Breast epithelium (tissue), 3 donors: ENCODE results near the gene PPP2CA.

Experiments
- POLR2AphosphoS5 ChIP-seq, 3 donors: sonication (generic); formaldehyde crosslinking; IDR thresholded peaks; one replicate each; pipeline ENCODE4 v1.6.1; 2017; ENCODE audit warnings: antibody characterized with exemption in 3 of 3
- TF ChIP-seq, protein P1 (sequence below), 3 donors: fragments of 450-650 bp; IDR thresholded peaks; one replicate each; pipeline ENCODE4 v1.5.1; 2016 to 2017; ENCODE audit warnings: antibody characterized with exemption in 3 of 3, mild to moderate bottlenecking in 3 of 3, moderate library complexity in 3 of 3

DNA sequence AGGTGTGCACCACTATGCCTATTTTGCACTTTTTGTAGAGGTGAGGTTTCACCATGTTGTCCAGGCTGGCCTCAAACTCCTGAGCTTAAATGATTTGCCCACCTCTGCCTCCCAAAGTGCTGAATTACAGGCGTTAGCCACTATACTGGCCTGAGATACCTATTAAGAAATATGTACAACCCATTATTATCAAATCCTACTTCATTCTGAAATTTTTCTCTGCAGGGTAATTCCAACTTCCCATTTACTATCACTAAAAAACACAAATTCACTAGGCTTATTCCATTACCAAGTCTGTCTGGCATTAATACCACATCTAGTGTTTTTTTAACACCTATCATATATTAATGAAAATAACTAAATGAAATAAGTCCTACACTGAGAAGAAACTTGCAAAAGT lies 18.2 kb downstream of the PPP2CA start:
- TF ChIP-seq, protein P1, sequence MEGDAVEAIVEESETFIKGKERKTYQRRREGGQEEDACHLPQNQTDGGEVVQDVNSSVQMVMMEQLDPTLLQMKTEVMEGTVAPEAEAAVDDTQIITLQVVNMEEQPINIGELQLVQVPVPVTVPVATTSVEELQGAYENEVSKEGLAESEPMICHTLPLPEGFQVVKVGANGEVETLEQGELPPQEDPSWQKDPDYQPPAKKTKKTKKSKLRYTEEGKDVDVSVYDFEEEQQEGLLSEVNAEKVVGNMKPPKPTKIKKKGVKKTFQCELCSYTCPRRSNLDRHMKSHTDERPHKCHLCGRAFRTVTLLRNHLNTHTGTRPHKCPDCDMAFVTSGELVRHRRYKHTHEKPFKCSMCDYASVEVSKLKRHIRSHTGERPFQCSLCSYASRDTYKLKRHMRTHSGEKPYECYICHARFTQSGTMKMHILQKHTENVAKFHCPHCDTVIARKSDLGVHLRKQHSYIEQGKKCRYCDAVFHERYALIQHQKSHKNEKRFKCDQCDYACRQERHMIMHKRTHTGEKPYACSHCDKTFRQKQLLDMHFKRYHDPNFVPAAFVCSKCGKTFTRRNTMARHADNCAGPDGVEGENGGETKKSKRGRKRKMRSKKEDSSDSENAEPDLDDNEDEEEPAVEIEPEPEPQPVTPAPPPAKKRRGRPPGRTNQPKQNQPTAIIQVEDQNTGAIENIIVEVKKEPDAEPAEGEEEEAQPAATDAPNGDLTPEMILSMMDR (IDR thresholded peaks at IDR 0.05), result no peak
- TF ChIP-seq POLR2AphosphoS5 (IDR thresholded peaks at IDR 0.05), result no peak
